IMR-90 (cell line): ENCODE results near the gene HECTD1. TPM values are rescaled to one million over a fixed set of nuclear protein-coding genes. Genes with fewer than 3 reads are reported as not detected.

ENCODE experiments used
- ATAC-seq: fragments of 200-7000 bp; cut with Tn5 transposase; 2 replicates; pipeline ENCODE4 v1.9.1; 2020; ENCODE audit warnings: low read depth, mild to moderate bottlenecking, moderate library complexity
- BruUV-seq: library from RNA; stranded (reverse); fragments of 400-500 nt; replicated peaks from 2 replicates; lab custom pipeline; 2021; lab: Mats Ljungman, UMichigan
- CTCF ChIA-PET: fragments of 300-600 bp; formaldehyde crosslinking; extraction: SDS; loops from one replicate; lab custom pipeline; 2021; ENCODE audit warnings: antibody characterized with exemption; lab: Yijun Ruan, JAX
- POLR2A ChIA-PET: fragments of 300-600 bp; sonication (Branson Sonifier 250); formaldehyde crosslinking; loops from one replicate; lab custom pipeline; 2022; ENCODE audit warnings: antibody characterized with exemption; ENCODE audit not compliant: unreplicated experiment; lab: Charles Lee
- DNase-seq: peaks from one replicate; pipeline ENCODE4 v3.0.0; 2013
- H2AFZ ChIP-seq: replicated peaks from 2 replicates; pipeline ENCODE3; 2013; ENCODE audit warnings: low read length, mild to moderate bottlenecking; ENCODE audit not compliant: poor library complexity
- H2AK5ac ChIP-seq: 2 replicates; pipeline ENCODE4 v1.6.1; 2013; ENCODE audit warnings: low read depth, low read length, inconsistent platforms
- H2AK9ac ChIP-seq: replicated peaks from 2 replicates; pipeline ENCODE3; 2013; ENCODE audit warnings: mild to moderate bottlenecking, low read depth, low read length, moderate library complexity; ENCODE audit not compliant: poor library complexity
- H2BK120ac ChIP-seq: 2 replicates; pipeline ENCODE4 v1.6.1; 2013; ENCODE audit warnings: low read depth, low read length, inconsistent platforms
- H2BK15ac ChIP-seq: 3 replicates; pipeline ENCODE4 v1.6.1; 2013; ENCODE audit warnings: low read depth, low read length, inconsistent platforms
- H2BK20ac ChIP-seq: 2 replicates; pipeline ENCODE4 v1.6.1; 2013; ENCODE audit warnings: low read depth, mild to moderate bottlenecking, inconsistent platforms, low read length, moderate library complexity
- H2BK5ac ChIP-seq: 2 replicates; pipeline ENCODE4 v1.6.1; 2013; ENCODE audit warnings: mild to moderate bottlenecking, low read depth, low read length, inconsistent platforms; ENCODE audit not compliant: poor library complexity, severe bottlenecking
- H3K14ac ChIP-seq: replicated peaks from 2 replicates; pipeline ENCODE4 v1.6.1; 2013; ENCODE audit warnings: low read depth, low read length, inconsistent platforms
- H3K18ac ChIP-seq: 2 replicates; pipeline ENCODE4 v1.6.1; 2013; ENCODE audit warnings: low read depth, low read length, control low read depth
- H3K23ac ChIP-seq: 2 replicates; pipeline ENCODE4 v1.6.1; 2013; ENCODE audit warnings: low read depth, low read length, inconsistent platforms
- H3K27ac ChIP-seq: 2 replicates; pipeline ENCODE4 v1.5.1; 2013; ENCODE audit warnings: mild to moderate bottlenecking, control low read depth, low read length; ENCODE audit not compliant: insufficient read depth
- H3K27me3 ChIP-seq: 2 replicates; pipeline ENCODE4 v1.6.1; 2013; ENCODE audit warnings: low read length; ENCODE audit not compliant: control insufficient read depth, insufficient read depth
- H3K36me3 ChIP-seq: 2 replicates; pipeline ENCODE4 v1.6.1; 2013; ENCODE audit warnings: low read length, mixed read lengths; ENCODE audit not compliant: control insufficient read depth, insufficient read depth
- H3K4ac ChIP-seq: 2 replicates; pipeline ENCODE4 v1.6.1; 2013; ENCODE audit warnings: low read depth, low read length, inconsistent platforms
- H3K4me1 ChIP-seq: 2 replicates; pipeline ENCODE4 v1.6.1; 2013; ENCODE audit warnings: low read length, mixed read lengths; ENCODE audit not compliant: control insufficient read depth, insufficient read depth
- H3K4me2 ChIP-seq: 2 replicates; pipeline ENCODE4 v1.6.1; 2013; ENCODE audit warnings: low read depth, mild to moderate bottlenecking, control low read depth, low read length, moderate library complexity
- H3K4me3 ChIP-seq: 2 replicates; pipeline ENCODE4 v1.5.1; 2013; ENCODE audit warnings: low read depth, mild to moderate bottlenecking, control low read depth, low read length, moderate library complexity; ENCODE audit not compliant: insufficient read depth
- H3K56ac ChIP-seq: 2 replicates; pipeline ENCODE4 v1.6.1; 2013; ENCODE audit warnings: low read length, inconsistent platforms; ENCODE audit not compliant: insufficient read depth; ENCODE audit errors: extremely low read depth
- H3K79me1 ChIP-seq, 2 experiments: 2 replicates each; pipeline ENCODE4 v1.6.1; 2013; ENCODE audit warnings: low read length in 2 of 2, inconsistent platforms in 1 of 2, low read depth in 1 of 2
- H3K9ac ChIP-seq: 2 replicates; pipeline ENCODE4 v1.6.1; 2013; ENCODE audit warnings: low read depth, low read length, control low read depth
- H3K9me1 ChIP-seq: 2 replicates; pipeline ENCODE4 v1.6.1; 2013; ENCODE audit warnings: low read length, inconsistent platforms; ENCODE audit not compliant: insufficient read depth
- H3K9me3 ChIP-seq: 2 replicates; pipeline ENCODE4 v1.6.1; 2013; ENCODE audit warnings: low read length; ENCODE audit not compliant: control insufficient read depth, insufficient read depth
- H4K20me1 ChIP-seq: 2 replicates; pipeline ENCODE4 v1.6.1; 2013; ENCODE audit warnings: low read length, inconsistent platforms; ENCODE audit not compliant: insufficient read depth
- H4K5ac ChIP-seq: 2 replicates; pipeline ENCODE4 v1.6.1; 2013; ENCODE audit warnings: mild to moderate bottlenecking, low read depth, low read length, control low read depth
- H4K8ac ChIP-seq, 2 experiments: 2 replicates each; pipeline ENCODE4 v1.6.1; 2013; ENCODE audit warnings: low read depth in 2 of 2, low read length in 2 of 2, control low read depth in 1 of 2, inconsistent platforms in 1 of 2
- H4K91ac ChIP-seq: 2 replicates; pipeline ENCODE4 v1.6.1; 2013; ENCODE audit warnings: low read depth, low read length, inconsistent platforms; ENCODE audit not compliant: insufficient read depth
- CHD1 ChIP-seq: IDR thresholded peaks from 2 replicates; pipeline ENCODE4 v1.6.1; 2012; ENCODE audit warnings: low read depth, low read length, improper control_type of control experiment
- FOS ChIP-seq: fragments of 150-350 bp; IDR thresholded peaks from 2 replicates; pipeline ENCODE4 v1.6.1; 2016; ENCODE audit warnings: low read depth, low read length
- MAZ ChIP-seq: IDR thresholded peaks from 2 replicates; pipeline ENCODE4 v1.6.1; 2012; ENCODE audit warnings: low read depth, mild to moderate bottlenecking, low read length, improper control_type of control experiment, moderate library complexity, borderline replicate concordance
- MXI1 ChIP-seq: IDR thresholded peaks from 2 replicates; pipeline ENCODE4 v1.6.1; 2012; ENCODE audit warnings: low read depth, mild to moderate bottlenecking, low read length, moderate library complexity, borderline replicate concordance
- NFE2L2 ChIP-seq: fragments of 150-350 bp; IDR thresholded peaks from 2 replicates; pipeline ENCODE4 v1.6.1; 2016; ENCODE audit warnings: low read depth, mild to moderate bottlenecking, low read length
- POLR2A ChIP-seq: IDR thresholded peaks from 2 replicates; pipeline ENCODE4 v1.6.1; 2012; ENCODE audit warnings: mild to moderate bottlenecking, low read depth, low read length
- RAD21 ChIP-seq: IDR thresholded peaks from 2 replicates; pipeline ENCODE4 v1.6.1; 2012; ENCODE audit warnings: low read length, improper control_type of control experiment
- RFX5 ChIP-seq: IDR thresholded peaks from 2 replicates; pipeline ENCODE4 v1.8.0; 2012; ENCODE audit warnings: low read depth, mild to moderate bottlenecking, low read length, moderate library complexity
- SMC3 ChIP-seq: fragments of 150-350 bp; IDR thresholded peaks from 2 replicates; pipeline ENCODE4 v1.6.1; 2016; ENCODE audit warnings: low read depth, mild to moderate bottlenecking, antibody characterized with exemption, low read length, moderate library complexity
- WGBS, 2 experiments: methylation state at CpG; one replicate each; pipeline versions ENCODE4 v1.1.5 to v1.1.7; 2013; ENCODE audit warnings: missing lambda C conversion rate in 2 of 2; ENCODE audit not compliant: insufficient read length in 1 of 2; ENCODE audit errors: extremely low coverage in 2 of 2; 5-methylcytosine and 5-hydroxymethylcytosine counted together
- dilution Hi-C: fragments of 300-500 bp; cut with HindIII; formaldehyde crosslinking; loops from one replicate; pipeline ENCODE4 v1.14.3; 2018; ENCODE audit warnings: low sequenced_read_pairs; ENCODE audit not compliant: unreplicated experiment
- in situ Hi-C: fragments of 300-500 bp; cut with MboI; formaldehyde crosslinking; loops from 3 replicates; pipeline ENCODE4 v1.14.3; 2019; ENCODE audit warnings: low sequenced_read_pairs, inconsistent platforms, mixed read lengths
- intact Hi-C: fragments of 100-400 bp; cut with micrococcal nuclease; formaldehyde crosslinking; loops from 2 replicates; pipeline ENCODE4 v1.10.0; 2022
- polyA plus RNA-seq, 3 experiments: library from polyadenylated mRNA; depleted of rRNA; stranded (reverse); fragments of >200 nt; gene quantifications; 2 replicates each; pipeline ENCODE4 v1.2.3, GENCODE V29; 2012; ENCODE audit warnings: low replicate concordance in 1 of 3
- total RNA-seq: library from RNA; depleted of rRNA; stranded (reverse); fragments of >200 nt; gene quantifications from 2 replicates; pipeline ENCODE4 v1.2.3, GENCODE V29; 2012
- TF ChIP-seq, protein P1 (sequence below): fragments of 150-350 bp; IDR thresholded peaks from 2 replicates; pipeline ENCODE4 v1.6.1; 2016; ENCODE audit warnings: low read depth, mild to moderate bottlenecking, low read length, moderate library complexity, borderline replicate concordance
- TF ChIP-seq, protein P2 (sequence below): fragments of 150-350 bp; IDR thresholded peaks from 2 replicates; pipeline ENCODE4 v1.6.1; 2017; ENCODE audit warnings: mild to moderate bottlenecking, antibody characterized with exemption, low read length, low read depth
- TF ChIP-seq, protein P3 (sequence below): conservative IDR thresholded peaks from 2 replicates; pipeline ENCODE4 v1.5.1; 2012; ENCODE audit warnings: mild to moderate bottlenecking, low read depth, low read length, improper control_type of control experiment

The HECTD1 gene
- total and polyA plus RNA-seq, 2 of the 4 experiments (the other 2 are of a cell fraction), result 48.5 to 228 TPM

DNA sequence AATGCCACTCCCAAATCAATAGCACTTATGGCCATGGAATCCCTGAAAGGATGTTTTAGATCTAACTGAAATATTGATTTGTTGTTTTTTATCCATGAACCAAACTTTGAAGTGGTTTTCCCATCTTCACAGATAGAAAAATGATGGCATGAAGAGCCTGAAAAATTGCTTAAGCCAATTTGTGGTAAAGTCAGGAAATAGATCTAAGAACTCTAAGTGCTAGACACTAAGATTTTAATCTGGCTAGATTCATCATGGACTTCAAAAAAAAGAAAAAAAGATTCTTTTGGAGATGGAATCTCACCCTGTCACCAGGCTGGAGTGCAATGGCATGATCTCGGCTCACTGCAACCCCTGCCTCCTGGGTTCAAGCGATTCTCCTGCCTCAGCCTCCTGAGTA lies 136.4 kb downstream of the HECTD1 start:
- peak overlapping the region in 1 of 2 experiments; percentile 66; a peak in 3 of 4 replicates for H4K8ac ChIP-seq
- no peak overlapping the region for H2AFZ ChIP-seq
- H3K9me1 ChIP-seq, result no peaks in the 10 kb centered on the region; the same call in 1 of the 2 replicates
- no peaks in the 10 kb centered on the region for H3K79me1 ChIP-seq
- no CpG with 5 or more reads among the region's 2 CpGs for WGBS, 2 experiments
- peak overlapping the region; percentile 21; the same call in 1 of the 2 replicates for H3K4ac ChIP-seq
- ATAC-seq (no peak), DNase-seq (no peak)
- H3K56ac ChIP-seq, result no peak overlapping the region
- no peak overlapping the region for H3K4me3 ChIP-seq
- no peaks in the 10 kb centered on the region for H3K27me3 ChIP-seq
- H3K14ac ChIP-seq, result no peak overlapping the region
- BruUV-seq, result no TSS peak
- no peak overlapping the region for H3K9ac ChIP-seq
- no peak overlapping the region for H3K4me2 ChIP-seq
- ChIA-PET POLR2A (no interaction called here), CTCF (no interaction called here)
- no peak overlapping the region for H4K5ac ChIP-seq
- no peak overlapping the region for H4K91ac ChIP-seq
- no peak overlapping the region for H2AK5ac ChIP-seq
- no peak overlapping the region for H2BK5ac ChIP-seq
- intact Hi-C loops, result no loop called here
- no peak overlapping the region for H2AK9ac ChIP-seq
- H2BK15ac ChIP-seq, result no peak overlapping the region; the same call in 2 of the 3 replicates
- H4K20me1 ChIP-seq, result no peaks in the 10 kb centered on the region
- no peaks in the 10 kb centered on the region for H3K4me1 ChIP-seq
- no peak overlapping the region for H3K23ac ChIP-seq
- H2BK120ac ChIP-seq, result peak overlapping the region; percentile 59
- H2BK20ac ChIP-seq, result peak overlapping the region; percentile 57; the same call in 1 of the 2 replicates
- H3K27ac ChIP-seq, result no peak overlapping the region; the same call in 1 of the 2 replicates
- TF ChIP-seq, protein P1, sequence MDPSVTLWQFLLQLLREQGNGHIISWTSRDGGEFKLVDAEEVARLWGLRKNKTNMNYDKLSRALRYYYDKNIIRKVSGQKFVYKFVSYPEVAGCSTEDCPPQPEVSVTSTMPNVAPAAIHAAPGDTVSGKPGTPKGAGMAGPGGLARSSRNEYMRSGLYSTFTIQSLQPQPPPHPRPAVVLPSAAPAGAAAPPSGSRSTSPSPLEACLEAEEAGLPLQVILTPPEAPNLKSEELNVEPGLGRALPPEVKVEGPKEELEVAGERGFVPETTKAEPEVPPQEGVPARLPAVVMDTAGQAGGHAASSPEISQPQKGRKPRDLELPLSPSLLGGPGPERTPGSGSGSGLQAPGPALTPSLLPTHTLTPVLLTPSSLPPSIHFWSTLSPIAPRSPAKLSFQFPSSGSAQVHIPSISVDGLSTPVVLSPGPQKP, result no peak
- TF ChIP-seq MXI1 (no peak), RFX5 (no peak), POLR2A (no peak), MAZ (no peak), NFE2L2 (no peak), CHD1 (no peak), RAD21 (no peak), FOS (no peak), SMC3 (no peak)
- TF ChIP-seq, protein P2, sequence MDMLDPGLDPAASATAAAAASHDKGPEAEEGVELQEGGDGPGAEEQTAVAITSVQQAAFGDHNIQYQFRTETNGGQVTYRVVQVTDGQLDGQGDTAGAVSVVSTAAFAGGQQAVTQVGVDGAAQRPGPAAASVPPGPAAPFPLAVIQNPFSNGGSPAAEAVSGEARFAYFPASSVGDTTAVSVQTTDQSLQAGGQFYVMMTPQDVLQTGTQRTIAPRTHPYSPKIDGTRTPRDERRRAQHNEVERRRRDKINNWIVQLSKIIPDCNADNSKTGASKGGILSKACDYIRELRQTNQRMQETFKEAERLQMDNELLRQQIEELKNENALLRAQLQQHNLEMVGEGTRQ, result no peak
- TF ChIP-seq, protein P3, sequence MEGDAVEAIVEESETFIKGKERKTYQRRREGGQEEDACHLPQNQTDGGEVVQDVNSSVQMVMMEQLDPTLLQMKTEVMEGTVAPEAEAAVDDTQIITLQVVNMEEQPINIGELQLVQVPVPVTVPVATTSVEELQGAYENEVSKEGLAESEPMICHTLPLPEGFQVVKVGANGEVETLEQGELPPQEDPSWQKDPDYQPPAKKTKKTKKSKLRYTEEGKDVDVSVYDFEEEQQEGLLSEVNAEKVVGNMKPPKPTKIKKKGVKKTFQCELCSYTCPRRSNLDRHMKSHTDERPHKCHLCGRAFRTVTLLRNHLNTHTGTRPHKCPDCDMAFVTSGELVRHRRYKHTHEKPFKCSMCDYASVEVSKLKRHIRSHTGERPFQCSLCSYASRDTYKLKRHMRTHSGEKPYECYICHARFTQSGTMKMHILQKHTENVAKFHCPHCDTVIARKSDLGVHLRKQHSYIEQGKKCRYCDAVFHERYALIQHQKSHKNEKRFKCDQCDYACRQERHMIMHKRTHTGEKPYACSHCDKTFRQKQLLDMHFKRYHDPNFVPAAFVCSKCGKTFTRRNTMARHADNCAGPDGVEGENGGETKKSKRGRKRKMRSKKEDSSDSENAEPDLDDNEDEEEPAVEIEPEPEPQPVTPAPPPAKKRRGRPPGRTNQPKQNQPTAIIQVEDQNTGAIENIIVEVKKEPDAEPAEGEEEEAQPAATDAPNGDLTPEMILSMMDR, result no peak
- in situ Hi-C loops, result no loop called here
- peaks cover 2% of the 10 kb centered on the region; the same call in 1 of the 2 replicates for H3K36me3 ChIP-seq
- H3K9me3 ChIP-seq, result no peaks in the 10 kb centered on the region
- dilution Hi-C loops, result no loop called here
- H3K18ac ChIP-seq, result peak overlapping the region; percentile 50; the same call in 1 of the 2 replicates
